Suprapubic skin (tissue), 4 donors: Measurements from ENCODE around the gene ALG6. TPM values are rescaled to one million over a fixed set of nuclear protein-coding genes. Genes with fewer than 3 reads are reported as not detected.
"Not testable (repeated sequence)": the region's sequence is repeated elsewhere in the genome, so short reads cannot be mapped to it uniquely, and the experiment has no call there.

ENCODE experiments used
- DNase-seq, 2 donors: peaks; one replicate each; pipeline ENCODE4 v3.0.0-alpha.2; 2019; ENCODE audit warnings: low spot score in 2 of 2
- H3K27ac ChIP-seq: fragments of 200-600 bp; sonication (generic); one replicate; pipeline ENCODE4 v1.5.1; 2019
- H3K27me3 ChIP-seq: fragments of 200-600 bp; sonication (generic); one replicate; pipeline ENCODE4 v1.5.1; 2019
- H3K36me3 ChIP-seq: fragments of 200-600 bp; sonication (generic); one replicate; pipeline ENCODE4 v1.5.1; 2019
- H3K4me1 ChIP-seq: fragments of 200-600 bp; sonication (generic); one replicate; pipeline ENCODE4 v1.5.1; 2019
- H3K4me3 ChIP-seq: fragments of 200-600 bp; sonication (generic); one replicate; pipeline ENCODE4 v1.5.1; 2019; ENCODE audit warnings: mild to moderate bottlenecking
- H3K9me3 ChIP-seq: fragments of 200-600 bp; sonication (generic); one replicate; pipeline ENCODE4 v1.5.1; 2019
- EP300 ChIP-seq: sonication (generic); formaldehyde crosslinking; IDR thresholded peaks from one replicate; pipeline ENCODE4 v1.6.1; 2017; ENCODE audit warnings: antibody characterized with exemption
- POLR2A ChIP-seq, 2 donors: fragments of 450-650 bp; IDR thresholded peaks; one replicate each; pipeline ENCODE4 v1.6.1; 2017; ENCODE audit warnings: antibody characterized with exemption in 2 of 2, mild to moderate bottlenecking in 2 of 2, moderate library complexity in 2 of 2
- POLR2AphosphoS5 ChIP-seq, 3 donors: sonication (generic); formaldehyde crosslinking; IDR thresholded peaks; one replicate each; pipeline ENCODE4 v1.6.1; 2017; ENCODE audit warnings: antibody characterized with exemption in 3 of 3
- WGBS: methylation state at CpG from one replicate; pipeline ENCODE4 v1.1.5; 2018; 5-methylcytosine and 5-hydroxymethylcytosine counted together
- total RNA-seq, 4 donors: library from RNA; depleted of rRNA; stranded (reverse); fragments of >200 nt; gene quantifications; one replicate each; pipeline ENCODE4 v1.1.0, GENCODE V29; 2016
- TF ChIP-seq, protein P1 (sequence below), 2 donors: fragments of 200-600 bp in 1 of 2; fragments of 450-650 bp in 1 of 2; sonication (generic) in 1 of 2; IDR thresholded peaks; one replicate each; pipeline ENCODE4 v1.5.1; 2016 to 2019; ENCODE audit warnings: antibody characterized with exemption in 2 of 2, mild to moderate bottlenecking in 1 of 2, moderate library complexity in 1 of 2

Gene ALG6
- total RNA-seq, 4 donors from 2014 or later: 10.0 to 45.0 (median 17.6) TPM

DNA sequence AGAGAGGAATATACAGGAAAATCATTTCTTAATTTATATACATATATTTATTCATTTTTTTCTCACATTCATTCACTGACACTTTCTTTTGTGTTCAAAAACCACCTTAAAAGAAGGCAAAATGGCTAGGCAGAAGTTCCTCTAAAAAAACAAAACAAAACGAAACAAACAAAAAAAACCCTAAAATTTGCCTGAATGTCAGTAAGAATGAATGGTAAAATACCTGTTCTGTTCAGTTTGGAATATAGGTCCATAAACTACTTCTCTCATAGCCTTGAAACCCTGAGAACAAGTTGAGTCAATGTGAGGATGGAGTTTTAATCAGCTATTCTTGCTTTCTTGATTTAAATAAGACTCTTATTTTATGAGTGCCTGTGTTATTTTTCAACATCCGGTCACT is 14.7 kb upstream of the ALG6 start:
- no peaks in the 10 kb centered on the region for H3K4me1 ChIP-seq
- no peak for TF ChIP-seq POLR2AphosphoS5 (IDR thresholded peaks at IDR 0.05)
- no peak for TF ChIP-seq EP300
- no peak for TF ChIP-seq POLR2A (IDR thresholded peaks at IDR 0.05)
- TF ChIP-seq, protein P1, sequence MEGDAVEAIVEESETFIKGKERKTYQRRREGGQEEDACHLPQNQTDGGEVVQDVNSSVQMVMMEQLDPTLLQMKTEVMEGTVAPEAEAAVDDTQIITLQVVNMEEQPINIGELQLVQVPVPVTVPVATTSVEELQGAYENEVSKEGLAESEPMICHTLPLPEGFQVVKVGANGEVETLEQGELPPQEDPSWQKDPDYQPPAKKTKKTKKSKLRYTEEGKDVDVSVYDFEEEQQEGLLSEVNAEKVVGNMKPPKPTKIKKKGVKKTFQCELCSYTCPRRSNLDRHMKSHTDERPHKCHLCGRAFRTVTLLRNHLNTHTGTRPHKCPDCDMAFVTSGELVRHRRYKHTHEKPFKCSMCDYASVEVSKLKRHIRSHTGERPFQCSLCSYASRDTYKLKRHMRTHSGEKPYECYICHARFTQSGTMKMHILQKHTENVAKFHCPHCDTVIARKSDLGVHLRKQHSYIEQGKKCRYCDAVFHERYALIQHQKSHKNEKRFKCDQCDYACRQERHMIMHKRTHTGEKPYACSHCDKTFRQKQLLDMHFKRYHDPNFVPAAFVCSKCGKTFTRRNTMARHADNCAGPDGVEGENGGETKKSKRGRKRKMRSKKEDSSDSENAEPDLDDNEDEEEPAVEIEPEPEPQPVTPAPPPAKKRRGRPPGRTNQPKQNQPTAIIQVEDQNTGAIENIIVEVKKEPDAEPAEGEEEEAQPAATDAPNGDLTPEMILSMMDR (IDR thresholded peaks at IDR 0.05): no peak
- H3K27ac ChIP-seq: no peak overlapping the region
- no peak for DNase-seq
- H3K27me3 ChIP-seq: peaks cover 42% of the 10 kb centered on the region
- H3K9me3 ChIP-seq: no peaks in the 10 kb centered on the region
- WGBS: 68% methylated on average over 2 of the region's 2 CpGs
- no peak overlapping the region for H3K4me3 ChIP-seq
- H3K36me3 ChIP-seq: no peaks in the 10 kb centered on the region

DNA sequence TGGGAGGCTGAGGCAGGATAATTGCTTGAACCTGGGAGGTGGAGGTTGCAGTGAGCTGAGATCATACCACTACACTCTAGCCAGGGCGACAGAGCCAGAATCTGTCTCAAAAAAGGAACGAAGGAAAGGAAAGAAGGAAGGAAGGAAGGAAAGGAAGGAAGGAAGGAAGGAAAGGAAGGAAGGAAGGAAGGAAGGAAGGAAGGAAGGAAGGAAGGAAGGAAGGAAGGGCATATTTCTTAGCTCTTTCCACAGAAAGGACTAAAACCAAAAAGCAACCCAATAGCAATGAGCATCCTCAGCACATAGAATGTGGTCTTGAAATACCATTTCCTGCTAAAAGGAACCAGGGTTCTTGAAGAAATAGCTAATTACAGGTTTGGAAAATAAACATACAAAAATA is 11.2 kb upstream of the ALG6 start:
- not testable (repeated sequence) for H3K4me1 ChIP-seq, H3K27ac ChIP-seq, DNase-seq, H3K4me3 ChIP-seq, H3K36me3 ChIP-seq, H3K9me3 ChIP-seq
- WGBS: 94% methylated on average over 2 of the region's 2 CpGs
- H3K27me3 ChIP-seq: peaks cover 36% of the 10 kb centered on the region

DNA sequence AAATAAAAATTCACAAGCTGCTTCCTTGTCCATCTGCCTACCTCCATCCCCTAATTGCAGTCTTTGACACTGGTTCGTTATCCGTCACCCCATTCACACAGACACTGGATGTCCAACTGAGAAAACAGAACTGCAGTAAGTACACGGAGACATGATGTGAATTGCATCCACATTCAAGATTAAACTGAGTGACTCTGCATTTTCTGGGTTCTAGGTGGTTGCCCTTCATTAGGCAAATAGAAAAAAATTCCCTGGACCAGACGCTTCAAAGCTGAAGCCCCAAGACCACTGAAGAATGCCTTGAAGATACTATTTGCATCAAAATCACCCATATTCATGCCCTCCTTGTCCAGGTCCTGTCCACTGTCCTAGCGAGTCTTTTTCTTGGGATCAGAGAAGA is 7.9 kb upstream of the ALG6 start:
- Histone ChIP-seq H3K27ac (no peak overlapping the region), H3K4me3 (no peak overlapping the region), H3K27me3 (peaks cover 12% of the 10 kb centered on the region), H3K36me3 (no peaks in the 10 kb centered on the region), H3K9me3 (no peaks in the 10 kb centered on the region), H3K4me1 (no peaks in the 10 kb centered on the region)
- TF ChIP-seq EP300 (no peak), POLR2A (IDR thresholded peaks at IDR 0.05) (no peak), POLR2AphosphoS5 (IDR thresholded peaks at IDR 0.05) (no peak)
- TF ChIP-seq, protein P1 (IDR thresholded peaks at IDR 0.05): no peak
- 94% methylated on average over 5 of the region's 5 CpGs for WGBS
- no peak for DNase-seq

DNA sequence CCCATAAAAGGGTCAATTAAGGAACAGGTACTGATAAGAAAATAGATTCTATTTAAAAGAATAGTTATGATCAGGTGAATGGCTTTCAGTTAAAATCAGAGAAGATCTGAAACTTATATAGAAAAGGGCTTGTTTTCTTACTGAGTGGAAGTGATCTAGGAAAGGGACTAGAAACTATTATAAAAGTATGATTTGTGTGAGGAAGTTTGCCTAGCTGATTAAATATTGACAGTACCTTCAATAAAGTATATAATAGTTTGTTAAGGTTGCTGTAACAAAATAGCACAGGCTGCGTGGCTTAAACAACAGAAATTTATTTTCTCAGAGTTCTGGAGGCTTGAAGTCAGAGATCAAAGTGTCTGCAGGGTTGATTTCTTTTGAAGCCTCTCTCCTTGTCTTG is 5.4 kb upstream of the ALG6 start:
- DNase-seq: no peak
- Histone ChIP-seq H3K36me3 (no peaks in the 10 kb centered on the region), H3K27ac (no peak overlapping the region), H3K9me3 (no peaks in the 10 kb centered on the region), H3K4me3 (no peak overlapping the region), H3K4me1 (peaks cover 5% of the 10 kb centered on the region), H3K27me3 (peaks cover 5% of the 10 kb centered on the region)
- WGBS: 77% methylated on average over 1 of the region's 1 CpG
- TF ChIP-seq POLR2A (IDR thresholded peaks at IDR 0.05) (no peak), EP300 (no peak), POLR2AphosphoS5 (IDR thresholded peaks at IDR 0.05) (no peak)
- TF ChIP-seq, protein P1 (IDR thresholded peaks at IDR 0.05): no peak

DNA sequence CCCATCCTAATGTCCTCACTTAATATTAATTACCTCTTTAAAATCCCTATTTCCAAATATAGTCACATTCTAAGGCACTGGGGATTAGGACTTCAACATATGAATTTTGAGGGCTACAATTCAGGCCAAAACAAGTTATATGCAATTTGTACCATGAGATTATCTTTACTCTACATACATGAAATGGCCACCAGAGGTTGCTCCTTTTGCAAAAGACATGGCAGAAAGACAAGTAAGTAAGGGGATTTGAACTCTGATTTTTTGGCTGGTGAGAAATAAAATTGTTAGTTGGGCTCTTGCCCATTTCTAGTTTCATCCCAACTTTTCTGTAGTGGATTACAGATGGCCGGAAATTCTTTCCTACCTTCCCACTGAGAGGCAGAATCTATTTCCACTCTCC is 4.8 kb upstream of the ALG6 start:
- H3K27ac ChIP-seq: no peak overlapping the region
- H3K4me1 ChIP-seq: peaks cover 7% of the 10 kb centered on the region
- peaks cover 5% of the 10 kb centered on the region for H3K27me3 ChIP-seq
- no peaks in the 10 kb centered on the region for H3K9me3 ChIP-seq
- no peaks in the 10 kb centered on the region for H3K36me3 ChIP-seq
- H3K4me3 ChIP-seq: no peak overlapping the region
- no peak for TF ChIP-seq POLR2A (IDR thresholded peaks at IDR 0.05)
- no peak for TF ChIP-seq EP300
- TF ChIP-seq POLR2AphosphoS5 (IDR thresholded peaks at IDR 0.05): no peak
- TF ChIP-seq, protein P1 (IDR thresholded peaks at IDR 0.05): no peak
- WGBS: 90% methylated on average over 1 of the region's 1 CpG
- no peak for DNase-seq

DNA sequence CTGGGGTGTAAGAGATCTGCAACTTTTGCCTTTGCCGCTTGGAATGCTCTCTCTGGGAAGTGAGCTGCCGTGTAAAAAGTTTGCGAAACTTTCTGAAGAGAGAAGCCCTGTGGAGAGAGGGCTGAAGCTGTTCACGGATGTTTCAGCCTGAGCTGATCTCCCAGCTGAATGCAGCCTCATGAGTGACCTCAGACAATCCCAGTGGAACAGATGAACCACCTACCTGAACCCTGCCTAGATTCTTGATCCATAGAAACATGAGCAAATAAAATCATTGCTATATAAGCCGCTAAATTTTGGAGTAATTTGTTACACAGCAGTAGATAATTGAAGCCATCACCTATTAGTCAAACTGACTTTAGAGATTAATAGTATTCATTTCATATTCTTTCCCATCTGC is 4.4 kb upstream of the ALG6 start:
- TF ChIP-seq, protein P1 (IDR thresholded peaks at IDR 0.05): no peak
- TF ChIP-seq POLR2A (IDR thresholded peaks at IDR 0.05) (no peak), EP300 (no peak), POLR2AphosphoS5 (IDR thresholded peaks at IDR 0.05) (no peak)
- H3K27me3 ChIP-seq: peaks cover 5% of the 10 kb centered on the region

More for the DNA sequence above, 4.4 kb upstream of the ALG6 start:
- Histone ChIP-seq H3K4me3 (no peak overlapping the region), H3K36me3 (no peaks in the 10 kb centered on the region), H3K27ac (no peak overlapping the region), H3K9me3 (no peaks in the 10 kb centered on the region), H3K4me1 (peaks cover 8% of the 10 kb centered on the region)
- no peak for DNase-seq
- 97% methylated on average over 5 of the region's 5 CpGs for WGBS
